HCT116 (cell line): ENCODE measurements around the gene WNT9B. TPM values are rescaled to one million over a fixed set of nuclear protein-coding genes. Genes with fewer than 3 reads are reported as not detected.

Experiments
- ATAC-seq: fragments of 200-7000 bp; cut with Tn5 transposase; 2 replicates; pipeline ENCODE4 v1.9.1; 2020; ENCODE audit warnings: mild to moderate bottlenecking, moderate library complexity
- BruUV-seq: library from RNA; stranded (reverse); fragments of 400-500 nt; replicated peaks from 2 replicates; lab custom pipeline; 2021; lab: Mats Ljungman, UMichigan
- CTCF ChIA-PET: fragments of 300-600 bp; sonication (Branson Sonifier 250); formaldehyde crosslinking; loops from one replicate; lab custom pipeline; 2021; ENCODE audit warnings: antibody characterized with exemption; lab: Charles Lee
- POLR2A ChIA-PET: fragments of 300-600, 350-600 bp; sonication (Branson Sonifier 250); formaldehyde crosslinking; loops from one replicate; lab custom pipeline; 2021; ENCODE audit warnings: antibody characterized with exemption; lab: Charles Lee
- RAD21 ChIA-PET, 2 experiments: fragments of 300-600 bp; sonication (Branson Sonifier 250); formaldehyde crosslinking; loops; one replicate each; lab custom pipeline; 2023; ENCODE audit warnings: low total read pairs in 2 of 2; ENCODE audit not compliant: uncharacterized antibody in 2 of 2, unreplicated experiment in 2 of 2, low non-redundant PET in 1 of 2; lab: Charles Lee
- DNase-seq: peaks from one replicate; pipeline ENCODE4 v3.0.0-alpha.2; 2010; ENCODE audit warnings: low read depth, low spot score
- H2AFZ ChIP-seq: fragments of 200-600 bp; shearing (Covaris generic), sonication (generic); 2 replicates; pipeline ENCODE4 v1.6.1; 2017; ENCODE audit warnings: low read depth, mixed run types, mixed read lengths, antibody characterized with exemption, low read length; ENCODE audit not compliant: poor library complexity, severe bottlenecking
- H3K27ac ChIP-seq: 2 replicates; pipeline ENCODE4 v1.5.1; 2012; ENCODE audit warnings: low read depth, low read length
- H3K27me3 ChIP-seq: fragments of 200-600 bp; sonication (generic); 2 replicates; pipeline ENCODE4 v1.6.1; 2016; ENCODE audit warnings: mixed run types, low read length, mixed read lengths; ENCODE audit not compliant: insufficient read depth
- H3K36me3 ChIP-seq, 2 experiments: fragments of 200-500 bp in 1 of 2; fragments of 200-600 bp in 1 of 2; sonication (Bioruptor generic) in 1 of 2; sonication (generic) in 1 of 2; 2 replicates each; pipeline versions ENCODE4 v1.5.1 to v1.6.1; 2014 to 2016; ENCODE audit warnings: low read length in 2 of 2, inconsistent platforms in 1 of 2, mixed read lengths in 1 of 2, mixed run types in 1 of 2; ENCODE audit not compliant: insufficient read depth in 2 of 2, control insufficient read depth in 1 of 2
- H3K4me1 ChIP-seq, 2 experiments: fragments of 200-600 bp in 1 of 2; sonication (generic) in 1 of 2; 2 replicates each; pipeline versions ENCODE4 v1.5.1 to v1.6.1; 2012 to 2017; ENCODE audit warnings: low read length in 2 of 2, inconsistent platforms in 1 of 2, mild to moderate bottlenecking in 1 of 2, mixed read lengths in 1 of 2, mixed run types in 1 of 2, moderate library complexity in 1 of 2; ENCODE audit not compliant: insufficient read depth in 2 of 2, control insufficient read depth in 1 of 2
- H3K4me2 ChIP-seq: fragments of 200-600 bp; sonication (generic); 2 replicates; pipeline ENCODE4 v1.6.1; 2017; ENCODE audit warnings: mixed run types, low read length, mixed read lengths
- H3K4me3 ChIP-seq, 2 experiments: fragments of 200-600 bp in 1 of 2; sonication (generic) in 1 of 2; replicated peaks in 1 of 2; 2 replicates each; pipeline ENCODE4 v1.5.1; 2011 to 2016; ENCODE audit warnings: low read length in 2 of 2, control low read depth in 1 of 2, low read depth in 1 of 2, mild to moderate bottlenecking in 1 of 2, mixed read lengths in 1 of 2, mixed run types in 1 of 2
- H3K79me2 ChIP-seq: fragments of 200-600 bp; sonication (generic); 2 replicates; pipeline ENCODE4 v1.6.1; 2017; ENCODE audit warnings: mild to moderate bottlenecking, mixed run types, low read length, moderate library complexity, mixed read lengths; ENCODE audit not compliant: insufficient read depth
- H3K9ac ChIP-seq: fragments of 200-600 bp; sonication (generic); 2 replicates; pipeline ENCODE4 v1.6.1; 2016; ENCODE audit warnings: low read length, mixed read lengths
- H3K9me2 ChIP-seq: fragments of 200-600 bp; sonication (generic), shearing (Covaris generic); 2 replicates; pipeline ENCODE4 v1.6.1; 2017; ENCODE audit warnings: mixed run types, mild to moderate bottlenecking, moderate library complexity; ENCODE audit not compliant: insufficient read depth
- H3K9me3 ChIP-seq, 2 experiments: fragments of 200-500 bp in 1 of 2; fragments of 200-600 bp in 1 of 2; sonication (Bioruptor generic) in 1 of 2; sonication (generic) in 1 of 2; 2 replicates each; pipeline ENCODE4 v1.6.1; 2014 to 2017; ENCODE audit warnings: low read length in 2 of 2, mixed read lengths in 2 of 2, inconsistent platforms in 1 of 2, low read depth in 1 of 2, mild to moderate bottlenecking in 1 of 2, mixed run types in 1 of 2, moderate library complexity in 1 of 2; ENCODE audit not compliant: control insufficient read depth in 1 of 2, insufficient read depth in 1 of 2
- H4K20me1 ChIP-seq: fragments of 200-600 bp; sonication (generic), shearing (Covaris generic); 2 replicates; pipeline ENCODE4 v1.6.1; 2017; ENCODE audit warnings: mixed run types, mild to moderate bottlenecking, moderate library complexity; ENCODE audit not compliant: insufficient read depth
- CBX3 ChIP-seq: IDR thresholded peaks from 2 replicates; pipeline ENCODE4 v1.6.1; 2012; ENCODE audit warnings: low read depth
- ELF1 ChIP-seq: IDR thresholded peaks from 2 replicates; pipeline ENCODE4 v1.6.1; 2012; ENCODE audit warnings: low read depth, borderline replicate concordance
- JUND ChIP-seq: IDR thresholded peaks from 2 replicates; pipeline ENCODE4 v1.6.1; 2012
- POLR2A ChIP-seq: IDR thresholded peaks from 2 replicates; pipeline ENCODE4 v1.7.0; 2011; ENCODE audit warnings: borderline replicate concordance; ENCODE audit not compliant: insufficient read depth, insufficient read length; ENCODE audit errors: extremely low read depth
- RAD21 ChIP-seq: IDR thresholded peaks from 2 replicates; pipeline ENCODE4 v1.6.1; 2012; ENCODE audit warnings: low read depth, mild to moderate bottlenecking
- SIN3A ChIP-seq: IDR thresholded peaks from 2 replicates; pipeline ENCODE4 v1.6.1; 2012; ENCODE audit warnings: low read depth
- SP1 ChIP-seq: IDR thresholded peaks from 2 replicates; pipeline ENCODE4 v1.6.1; 2012; ENCODE audit warnings: low read depth
- TCF7L2 ChIP-seq: IDR thresholded peaks from 2 replicates; pipeline ENCODE4 v1.7.0; 2011; ENCODE audit warnings: borderline replicate concordance, inconsistent platforms; ENCODE audit not compliant: insufficient read depth, insufficient read length; ENCODE audit errors: extremely low read depth
- YY1 ChIP-seq: IDR thresholded peaks from 2 replicates; pipeline ENCODE4 v1.6.1; 2011; ENCODE audit warnings: low read length, low read depth, moderate library complexity, mild to moderate bottlenecking; ENCODE audit not compliant: insufficient replicate concordance; ENCODE audit errors: extremely low read depth
- ZNF274 ChIP-seq: fragments of 200-500 bp; sonication (Bioruptor generic); IDR thresholded peaks from 2 replicates; pipeline ENCODE4 v1.6.1; 2014; ENCODE audit warnings: mild to moderate bottlenecking, low read depth, low read length, inconsistent platforms
- intact Hi-C: fragments of 100-400 bp; cut with micrococcal nuclease; formaldehyde crosslinking; loops from 2 replicates; pipeline ENCODE4 v1.10.0; 2022
- total RNA-seq: library from RNA; stranded (reverse); gene quantifications from one replicate; pipeline ENCODE4 v1.2.1, GENCODE V29; 2021; ENCODE audit not compliant: unreplicated experiment
- TF ChIP-seq, protein P1 (sequence below): IDR thresholded peaks from 2 replicates; pipeline ENCODE4 v1.6.1; 2012
- TF ChIP-seq, protein P2 (sequence below): IDR thresholded peaks from 2 replicates; pipeline ENCODE4 v1.6.1; 2011; ENCODE audit warnings: mild to moderate bottlenecking, low read length, moderate library complexity; ENCODE audit not compliant: insufficient replicate concordance; ENCODE audit errors: extremely low read depth
- TF ChIP-seq, protein P3 (sequence below), 3 experiments: fragments of 200-600 bp in 1 of 3; sonication (generic) in 1 of 3; IDR thresholded peaks in 2 of 3; conservative IDR thresholded peaks in 1 of 3; 2 replicates each; pipeline ENCODE4 v1.5.1; 2012 to 2017; ENCODE audit warnings: low read depth in 2 of 3, low read length in 2 of 3, antibody characterized with exemption in 1 of 3, borderline replicate concordance in 1 of 3, control low read depth in 1 of 3, mild to moderate bottlenecking in 1 of 3, mixed read lengths in 1 of 3, mixed run types in 1 of 3, moderate library complexity in 1 of 3; ENCODE audit not compliant: insufficient read depth in 1 of 3
- TF ChIP-seq, protein P4 (sequence below): IDR thresholded peaks from 2 replicates; pipeline ENCODE4 v1.6.1; 2012

Gene WNT9B
- total RNA-seq, 1 experiment from 2014 or later = not detected

DNA sequence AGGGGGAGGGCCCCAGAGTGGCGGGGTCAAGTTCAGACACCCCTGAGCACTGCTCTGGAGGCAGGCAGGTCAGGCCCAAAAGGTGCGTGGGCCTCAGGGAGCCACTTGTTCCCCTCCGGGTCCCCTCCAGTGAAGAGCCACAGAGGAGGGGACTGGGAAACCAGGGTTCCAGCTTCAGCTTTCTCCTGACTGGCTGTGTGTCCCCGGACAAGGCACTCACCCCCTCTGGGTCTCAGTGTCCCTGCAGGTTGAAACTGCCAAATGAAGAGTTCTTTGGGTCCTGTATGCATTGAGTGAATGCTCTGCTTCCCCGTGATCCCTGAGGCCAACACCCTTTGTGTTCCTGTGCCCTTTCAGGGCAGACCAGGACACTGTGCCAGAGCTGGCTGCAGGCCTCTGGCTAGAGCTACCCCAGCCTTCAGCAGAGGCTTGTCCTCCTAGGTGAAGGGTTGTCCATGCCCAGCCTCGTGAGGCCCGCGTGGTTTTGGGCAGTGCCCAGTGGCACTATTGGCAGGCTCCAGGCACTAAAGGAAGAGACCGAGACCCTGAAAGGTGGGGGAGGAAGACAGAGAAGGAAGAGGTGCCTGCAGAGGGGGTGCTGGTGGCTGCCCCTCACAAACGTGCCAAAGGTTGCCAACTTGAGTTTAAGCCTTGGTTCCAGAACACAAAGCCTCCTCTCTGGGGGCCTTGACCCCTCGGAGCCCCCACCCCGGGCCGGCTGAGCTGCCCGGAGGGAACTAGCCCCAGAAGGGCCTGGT lies 19.6 kb upstream of the WNT9B start:
- Histone ChIP-seq H3K4me2 (no peak overlapping the region), H3K9me3 (no peaks in the 10 kb centered on the region), H4K20me1 (no peaks in the 10 kb centered on the region), H3K9me2 (no peaks in the 10 kb centered on the region), H3K79me2 (no peaks in the 10 kb centered on the region), H3K27me3 (no peaks in the 10 kb centered on the region), H3K4me3 (no peak overlapping the region)
- no peak for ATAC-seq
- CTCF ChIA-PET = interaction anchor here (1.3 kb wide), 1 partner anchor 10 kb away, joined by 6 read pairs; no protein-coding TSS in a partner anchor
- TF ChIP-seq SIN3A (no peak), POLR2A (no peak), RAD21 (no peak), SP1 (no peak)
- TF ChIP-seq, protein P1, sequence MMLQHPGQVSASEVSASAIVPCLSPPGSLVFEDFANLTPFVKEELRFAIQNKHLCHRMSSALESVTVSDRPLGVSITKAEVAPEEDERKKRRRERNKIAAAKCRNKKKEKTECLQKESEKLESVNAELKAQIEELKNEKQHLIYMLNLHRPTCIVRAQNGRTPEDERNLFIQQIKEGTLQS = no peak
- TF ChIP-seq, all 23 proteins: peak for 0
- intact Hi-C loops = no loop called here
- H3K27ac ChIP-seq = no peak overlapping the region
- POLR2A ChIA-PET = no interaction called here
- no peak overlapping the region for H3K9ac ChIP-seq
- no TSS peak for BruUV-seq
- peaks cover 4 to 10% of the 10 kb centered on the region in 2 experiments; a peak in 3 of 4 replicates for H3K4me1 ChIP-seq
- RAD21 ChIA-PET = no interaction called here
- no peak for DNase-seq
- H3K36me3 ChIP-seq = no peaks in the 10 kb centered on the region
- H2AFZ ChIP-seq = no peak overlapping the region

DNA sequence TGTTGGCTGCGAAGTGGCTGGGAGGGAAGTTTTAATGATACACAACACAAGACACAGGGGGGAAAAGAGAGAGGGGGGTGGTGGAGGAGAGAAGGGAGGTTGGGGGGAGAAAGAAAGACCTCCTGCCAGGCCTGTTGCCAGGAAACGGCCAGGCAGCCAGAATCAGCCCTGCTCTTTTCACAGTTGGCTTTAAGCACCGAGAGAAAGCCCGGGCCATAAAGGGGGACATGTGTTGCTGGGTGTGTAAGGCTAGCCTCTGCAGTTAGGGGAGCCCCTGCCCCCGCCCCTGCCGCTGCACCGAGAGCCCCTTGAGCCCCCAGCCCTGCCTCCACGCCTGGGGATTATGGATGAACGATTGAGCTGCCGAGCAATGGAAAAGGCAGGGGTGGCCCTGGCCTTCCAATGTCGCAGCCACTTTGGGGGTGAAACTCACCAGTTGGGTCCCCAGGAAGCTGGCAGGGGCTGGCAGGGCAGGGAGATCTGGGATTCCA lies 19.0 kb upstream of the WNT9B start:
- no peak for ATAC-seq
- intact Hi-C loops = no loop called here
- no peak for DNase-seq
- Histone ChIP-seq H2AFZ (no peak overlapping the region), H3K4me2 (no peak overlapping the region), H3K27ac (no peak overlapping the region), H3K9ac (no peak overlapping the region), H4K20me1 (no peaks in the 10 kb centered on the region), H3K27me3 (no peaks in the 10 kb centered on the region), H3K9me3 (no peaks in the 10 kb centered on the region), H3K9me2 (no peaks in the 10 kb centered on the region), H3K36me3 (no peaks in the 10 kb centered on the region), H3K4me1 (peaks cover 4 to 10% of the 10 kb centered on the region in 2 experiments; a peak in 3 of 4 replicates), H3K79me2 (no peaks in the 10 kb centered on the region), H3K4me3 (no peak overlapping the region)
- ChIA-PET POLR2A (no interaction called here), CTCF (interaction anchor here (1.7 kb wide), 1 partner anchor 10 kb away, joined by 8 read pairs; no protein-coding TSS in a partner anchor), RAD21 (no interaction called here)
- no TSS peak for BruUV-seq
- TF ChIP-seq, protein P2, sequence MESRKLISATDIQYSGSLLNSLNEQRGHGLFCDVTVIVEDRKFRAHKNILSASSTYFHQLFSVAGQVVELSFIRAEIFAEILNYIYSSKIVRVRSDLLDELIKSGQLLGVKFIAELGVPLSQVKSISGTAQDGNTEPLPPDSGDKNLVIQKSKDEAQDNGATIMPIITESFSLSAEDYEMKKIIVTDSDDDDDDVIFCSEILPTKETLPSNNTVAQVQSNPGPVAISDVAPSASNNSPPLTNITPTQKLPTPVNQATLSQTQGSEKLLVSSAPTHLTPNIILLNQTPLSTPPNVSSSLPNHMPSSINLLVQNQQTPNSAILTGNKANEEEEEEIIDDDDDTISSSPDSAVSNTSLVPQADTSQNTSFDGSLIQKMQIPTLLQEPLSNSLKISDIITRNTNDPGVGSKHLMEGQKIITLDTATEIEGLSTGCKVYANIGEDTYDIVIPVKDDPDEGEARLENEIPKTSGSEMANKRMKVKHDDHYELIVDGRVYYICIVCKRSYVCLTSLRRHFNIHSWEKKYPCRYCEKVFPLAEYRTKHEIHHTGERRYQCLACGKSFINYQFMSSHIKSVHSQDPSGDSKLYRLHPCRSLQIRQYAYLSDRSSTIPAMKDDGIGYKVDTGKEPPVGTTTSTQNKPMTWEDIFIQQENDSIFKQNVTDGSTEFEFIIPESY = no peak
- TF ChIP-seq JUND = no peak
- TF ChIP-seq TCF7L2 = no peak
- no peak for TF ChIP-seq RAD21
- no peak for TF ChIP-seq ELF1
- TF ChIP-seq SIN3A = no peak
- TF ChIP-seq CBX3 = no peak
- no peak for TF ChIP-seq ZNF274
- TF ChIP-seq, protein P3, sequence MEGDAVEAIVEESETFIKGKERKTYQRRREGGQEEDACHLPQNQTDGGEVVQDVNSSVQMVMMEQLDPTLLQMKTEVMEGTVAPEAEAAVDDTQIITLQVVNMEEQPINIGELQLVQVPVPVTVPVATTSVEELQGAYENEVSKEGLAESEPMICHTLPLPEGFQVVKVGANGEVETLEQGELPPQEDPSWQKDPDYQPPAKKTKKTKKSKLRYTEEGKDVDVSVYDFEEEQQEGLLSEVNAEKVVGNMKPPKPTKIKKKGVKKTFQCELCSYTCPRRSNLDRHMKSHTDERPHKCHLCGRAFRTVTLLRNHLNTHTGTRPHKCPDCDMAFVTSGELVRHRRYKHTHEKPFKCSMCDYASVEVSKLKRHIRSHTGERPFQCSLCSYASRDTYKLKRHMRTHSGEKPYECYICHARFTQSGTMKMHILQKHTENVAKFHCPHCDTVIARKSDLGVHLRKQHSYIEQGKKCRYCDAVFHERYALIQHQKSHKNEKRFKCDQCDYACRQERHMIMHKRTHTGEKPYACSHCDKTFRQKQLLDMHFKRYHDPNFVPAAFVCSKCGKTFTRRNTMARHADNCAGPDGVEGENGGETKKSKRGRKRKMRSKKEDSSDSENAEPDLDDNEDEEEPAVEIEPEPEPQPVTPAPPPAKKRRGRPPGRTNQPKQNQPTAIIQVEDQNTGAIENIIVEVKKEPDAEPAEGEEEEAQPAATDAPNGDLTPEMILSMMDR (IDR thresholded peaks at IDR 0.05 in 2 of 3, conservative IDR thresholded peaks at IDR 0.05 in 1 of 3; ENCODE audit: borderline replicate concordance in 1 of 3, insufficient read depth in 1 of 3, low read depth in 2 of 3, low read length in 2 of 3) = no peak
- TF ChIP-seq, protein P4, sequence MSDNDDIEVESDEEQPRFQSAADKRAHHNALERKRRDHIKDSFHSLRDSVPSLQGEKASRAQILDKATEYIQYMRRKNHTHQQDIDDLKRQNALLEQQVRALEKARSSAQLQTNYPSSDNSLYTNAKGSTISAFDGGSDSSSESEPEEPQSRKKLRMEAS = no peak
- no peak for TF ChIP-seq YY1
